CD4-positive, CD25-positive, alpha-beta regulatory T cell (primary cell): Measurements from ENCODE around the gene NDRG3. TPM values are rescaled to one million over a fixed set of nuclear protein-coding genes. Genes with fewer than 3 reads are reported as not detected.
"Not testable (repeated sequence)": the region's sequence is repeated elsewhere in the genome, so short reads cannot be mapped to it uniquely, and the experiment has no call there.

ENCODE experiments used
- ATAC-seq, 2 donors: fragments of 150-1000 bp; cut with Tn5 transposase; one replicate each; pipeline ENCODE4 v1.10.0; 2021; ENCODE audit warnings: low read depth in 2 of 2, moderate number of reproducible peaks in 2 of 2, moderate library complexity in 1 of 2
- DNase-seq, 3 donors: peaks; one replicate each; pipeline versions ENCODE4 v3.0.0 to v3.0.0-alpha.2; 2012 to 2022; ENCODE audit warnings: mixed read lengths in 1 of 3
- H3K27ac ChIP-seq: one replicate; pipeline ENCODE4 v1.7.0; 2013; ENCODE audit warnings: mild to moderate bottlenecking, low read length; ENCODE audit not compliant: insufficient read depth, poor library complexity, severe bottlenecking
- H3K27me3 ChIP-seq: one replicate; pipeline ENCODE4 v1.7.0; 2013; ENCODE audit warnings: low read length; ENCODE audit not compliant: control insufficient read depth, insufficient read depth
- H3K36me3 ChIP-seq: one replicate; pipeline ENCODE4 v1.7.0; 2013; ENCODE audit warnings: mild to moderate bottlenecking, low read length, moderate library complexity; ENCODE audit not compliant: control insufficient read depth, insufficient read depth
- H3K4me1 ChIP-seq: 2 replicates; pipeline ENCODE4 v1.7.0; 2013; ENCODE audit warnings: mild to moderate bottlenecking, low read length; ENCODE audit not compliant: insufficient read depth, control insufficient read depth, poor library complexity, severe bottlenecking
- H3K4me3 ChIP-seq: one replicate; pipeline ENCODE4 v1.7.0; 2013; ENCODE audit warnings: low read depth, mild to moderate bottlenecking, low read length, moderate library complexity
- H3K9me3 ChIP-seq, 2 experiments: 1 replicate in 1 of 2; 2 replicates in 1 of 2; pipeline ENCODE4 v1.7.0; 2013; ENCODE audit warnings: low read length in 2 of 2, mild to moderate bottlenecking in 1 of 2, moderate library complexity in 1 of 2; ENCODE audit not compliant: control insufficient read depth in 2 of 2
- H3K27ac Mint-ChIP-seq, 3 donors: one replicate each; pipeline ENCODE4 v1.8.0; 2020 to 2022; ENCODE audit warnings: mild to moderate bottlenecking in 3 of 3, mixed read lengths in 3 of 3, moderate library complexity in 2 of 3
- H3K27me3 Mint-ChIP-seq: one replicate; pipeline ENCODE4 v1.8.0; 2022; ENCODE audit warnings: mild to moderate bottlenecking, mixed read lengths
- H3K36me3 Mint-ChIP-seq: one replicate; pipeline ENCODE4 v1.8.0; 2020; ENCODE audit warnings: mixed read lengths
- H3K4me1 Mint-ChIP-seq, 4 donors: one replicate each; pipeline ENCODE4 v1.8.0; 2020 to 2022; ENCODE audit warnings: mixed read lengths in 4 of 4, mild to moderate bottlenecking in 1 of 4
- H3K4me3 Mint-ChIP-seq, 4 donors: one replicate each; pipeline ENCODE4 v1.8.0; 2020 to 2022; ENCODE audit warnings: mild to moderate bottlenecking in 4 of 4, mixed read lengths in 4 of 4, moderate library complexity in 3 of 4
- H3K9me3 Mint-ChIP-seq, 7 donors: one replicate each; pipeline ENCODE4 v1.8.0; 2020 to 2022; ENCODE audit warnings: mixed read lengths in 7 of 7, mild to moderate bottlenecking in 3 of 7, moderate library complexity in 2 of 7
- polyA plus RNA-seq, 4 donors: library from polyadenylated mRNA; unstranded; fragments of 300-500 nt; fragmentation: Illumina TruSeq; gene quantifications; one replicate each; pipeline ENCODE4 v1.2.3, GENCODE V29; 2021
- total RNA-seq: library from RNA; stranded (reverse); gene quantifications from one replicate; pipeline ENCODE4 v1.2.3, GENCODE V29; 2022

Gene NDRG3
- total and polyA plus RNA-seq, 5 donors from 2014 or later, result 26.7 to 57.2 (median 54.8) TPM

DNA sequence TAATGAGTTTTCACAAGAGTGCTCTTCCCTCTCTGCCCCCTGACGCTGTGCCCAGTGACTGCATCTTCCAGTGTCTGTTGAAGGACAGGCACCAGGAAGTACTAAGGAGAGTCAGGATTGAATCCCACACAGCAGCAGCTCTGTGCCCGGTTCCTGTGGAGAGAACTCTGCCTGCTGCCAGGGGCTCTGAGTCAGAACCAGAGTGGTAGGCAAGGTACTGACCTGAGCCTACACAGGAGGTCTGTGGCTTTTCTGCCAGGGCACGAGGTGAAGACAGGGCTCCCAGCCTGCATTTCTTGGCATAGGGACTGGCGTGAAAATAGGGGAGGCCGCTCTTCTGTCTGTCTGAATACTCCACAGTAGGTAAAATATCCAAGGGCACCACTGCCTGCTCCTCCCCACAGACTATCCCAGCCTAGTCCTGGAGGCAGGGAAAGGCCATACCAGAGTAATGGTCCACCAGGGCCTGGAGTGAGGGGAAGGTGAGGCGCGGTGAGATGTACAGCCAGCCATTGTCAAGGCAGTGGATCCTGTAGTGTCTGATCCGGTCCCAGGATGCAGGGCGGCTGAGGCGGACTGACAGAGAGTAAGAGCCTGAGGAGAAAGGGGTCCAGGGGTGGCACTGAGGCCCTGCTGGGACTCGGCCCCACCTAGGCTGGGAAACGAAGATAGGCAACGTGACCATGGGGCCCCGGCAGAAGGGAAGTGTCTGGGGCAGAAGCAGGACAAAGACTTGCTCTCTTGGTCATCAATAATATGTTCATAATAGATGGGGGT is 130.9 kb downstream of the NDRG3 start:
- ATAC-seq (no peak), DNase-seq (no peak)
- Mint-ChIP-seq H3K27me3 (no peaks in the 10 kb centered on the region), H3K9me3 (no peaks in the 10 kb centered on the region), H3K36me3 (peaks cover 19% of the 10 kb centered on the region), H3K4me3 (no peak overlapping the region), H3K4me1 (peaks cover 10 to 30% (median 17%) of the 10 kb centered on the region in 4 donors), H3K27ac (peak overlapping the region in 1 of 3 donors; percentile 87)
- Histone ChIP-seq H3K27ac (no peak overlapping the region), H3K27me3 (no peaks in the 10 kb centered on the region), H3K4me3 (no peak overlapping the region), H3K36me3 (peaks cover 49% of the 10 kb centered on the region), H3K4me1 (no peaks in the 10 kb centered on the region), H3K9me3 (no peaks in the 10 kb centered on the region)

GRCh38 chr20:36613974-36614373 is 131.9 kb downstream of the NDRG3 start:
- H3K36me3 Mint-ChIP-seq, result peaks cover 19% of the 10 kb centered on the region
- no peak overlapping the region for H3K27ac ChIP-seq
- DNase-seq (no peak), ATAC-seq (no peak)
- no peaks in the 10 kb centered on the region for H3K4me1 ChIP-seq
- peaks cover 57% of the 10 kb centered on the region for H3K36me3 ChIP-seq
- H3K4me3 ChIP-seq, result no peak overlapping the region
- no peaks in the 10 kb centered on the region for H3K9me3 Mint-ChIP-seq
- H3K27me3 ChIP-seq, result no peaks in the 10 kb centered on the region
- H3K4me3 Mint-ChIP-seq, result no peak overlapping the region
- H3K27ac Mint-ChIP-seq, result peak overlapping the region in 2 of 3 donors; percentile 25 to 45
- H3K9me3 ChIP-seq, result no peaks in the 10 kb centered on the region
- H3K27me3 Mint-ChIP-seq, result no peaks in the 10 kb centered on the region
- peaks cover 10 to 30% (median 17%) of the 10 kb centered on the region in 4 donors for H3K4me1 Mint-ChIP-seq

GRCh38 chr20:36611625-36612024 is 134.3 kb downstream of the NDRG3 start:
- H3K27ac Mint-ChIP-seq, result no peak overlapping the region
- peaks cover 8% of the 10 kb centered on the region for H3K4me1 ChIP-seq
- H3K4me1 Mint-ChIP-seq, result peaks cover 17 to 42% (median 20%) of the 10 kb centered on the region in 4 donors
- ATAC-seq, result no peak
- peak overlapping the region in 1 of 4 donors; percentile 11 for H3K4me3 Mint-ChIP-seq
- H3K9me3 ChIP-seq, result no peaks in the 10 kb centered on the region
- no peaks in the 10 kb centered on the region for H3K9me3 Mint-ChIP-seq
- H3K27ac ChIP-seq, result no peak overlapping the region
- H3K36me3 Mint-ChIP-seq, result peaks cover 19% of the 10 kb centered on the region
- peaks cover 71% of the 10 kb centered on the region for H3K36me3 ChIP-seq
- no peak overlapping the region for H3K4me3 ChIP-seq
- no peak for DNase-seq
- H3K27me3 Mint-ChIP-seq, result no peaks in the 10 kb centered on the region
- no peaks in the 10 kb centered on the region for H3K27me3 ChIP-seq

DNA sequence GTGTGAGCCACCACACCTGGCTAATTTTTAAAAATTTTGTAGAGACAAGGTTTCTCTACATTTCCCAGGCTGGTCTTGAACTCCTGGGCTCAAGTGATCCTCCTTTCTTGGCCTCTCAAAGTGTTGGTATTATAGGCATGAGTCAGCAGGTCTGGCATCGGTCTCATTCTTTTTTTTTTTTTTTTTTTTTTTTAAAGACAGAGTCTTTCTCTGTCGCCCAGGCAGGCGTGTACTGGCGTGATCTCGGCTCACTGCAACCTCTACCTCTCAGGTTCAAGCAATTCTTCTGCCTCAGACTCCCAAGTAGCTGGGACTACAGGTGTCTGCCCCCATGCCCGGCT is 137.5 kb downstream of the NDRG3 start:
- not testable (repeated sequence) for ATAC-seq, H3K4me3 ChIP-seq, DNase-seq, H3K9me3 ChIP-seq, H3K9me3 Mint-ChIP-seq, H3K27me3 ChIP-seq
- peaks cover 49% of the 10 kb centered on the region for H3K36me3 ChIP-seq
- peak overlapping the region; percentile 14 for H3K27ac ChIP-seq
- peaks cover 10% of the 10 kb centered on the region for H3K27me3 Mint-ChIP-seq
- peak overlapping the region in 1 of 3 donors; percentile 97 for H3K27ac Mint-ChIP-seq
- peaks cover 13 to 46% (median 22%) of the 10 kb centered on the region in 4 donors for H3K4me1 Mint-ChIP-seq
- H3K4me1 ChIP-seq, result peaks cover 26% of the 10 kb centered on the region
- peaks cover 11% of the 10 kb centered on the region for H3K36me3 Mint-ChIP-seq
- peak overlapping the region in 2 of 4 donors; percentile 36 to 100 for H3K4me3 Mint-ChIP-seq

DNA sequence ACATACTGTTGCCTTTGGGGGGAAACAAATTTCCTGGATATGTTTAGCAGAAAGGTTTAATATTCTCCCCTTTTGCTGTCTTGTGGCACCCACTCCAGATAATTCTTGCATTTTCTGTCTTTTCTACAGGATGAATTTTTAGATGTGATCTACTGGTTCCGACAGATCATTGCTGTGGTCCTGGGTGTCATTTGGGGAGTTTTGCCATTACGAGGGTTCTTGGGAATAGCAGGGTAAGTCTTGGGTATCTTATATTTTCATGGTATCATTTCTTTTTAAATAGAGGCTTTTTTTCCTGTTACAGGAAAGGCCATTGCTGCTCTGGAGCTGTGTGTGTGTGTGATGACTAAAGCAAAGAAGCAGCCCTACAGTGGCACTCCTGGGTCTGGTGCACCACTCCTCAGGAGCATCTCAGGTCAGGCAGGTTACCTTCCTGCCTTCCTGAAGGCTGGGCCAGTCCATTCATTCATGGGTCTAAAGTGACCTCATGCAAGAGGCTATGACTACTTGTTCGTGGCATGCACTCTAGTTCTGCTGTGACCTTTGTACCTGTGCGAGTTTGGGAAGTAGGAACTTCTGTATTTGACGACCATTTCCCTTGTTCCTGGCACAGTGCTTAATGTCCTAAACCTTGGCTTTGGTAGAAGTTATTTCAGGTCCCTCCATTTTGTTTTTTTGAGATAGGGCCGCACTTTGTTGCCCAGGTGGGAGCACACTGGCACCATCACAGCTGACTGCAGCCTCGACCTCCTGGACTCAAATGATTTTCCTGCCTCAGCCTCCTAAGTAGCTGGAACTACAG is 138.1 kb downstream of the NDRG3 start:
- peaks cover 44% of the 10 kb centered on the region for H3K36me3 ChIP-seq
- Mint-ChIP-seq H3K27ac (peak overlapping the region in 2 of 3 donors; percentile 97 to 99), H3K4me1 (peaks cover 11 to 40% (median 19%) of the 10 kb centered on the region in 4 donors), H3K9me3 (no peaks in the 10 kb centered on the region), H3K27me3 (peaks cover 12% of the 10 kb centered on the region), H3K4me3 (peak overlapping the region; percentile 95 to 100 (median 96)), H3K36me3 (peaks cover 11% of the 10 kb centered on the region)
- no peak overlapping the region for H3K4me3 ChIP-seq
- no peak for DNase-seq
- peak overlapping the region; percentile 95 for H3K27ac ChIP-seq
- ATAC-seq, result no peak
- H3K9me3 ChIP-seq, result no peaks in the 10 kb centered on the region
- H3K4me1 ChIP-seq, result peaks cover 26% of the 10 kb centered on the region
- H3K27me3 ChIP-seq, result no peaks in the 10 kb centered on the region

- H3K27me3 ChIP-seq, result no peaks in the 10 kb centered on the region
- no peak for ATAC-seq
- Mint-ChIP-seq H3K4me3 (peak overlapping the region; percentile 95 to 100 (median 96)), H3K9me3 (peaks cover 0 to 2% (median 0%) of the 10 kb centered on the region in 7 donors), H3K27me3 (peaks cover 12% of the 10 kb centered on the region), H3K36me3 (peaks cover 1% of the 10 kb centered on the region), H3K27ac (peak overlapping the region; percentile 97 to 99 (median 98)), H3K4me1 (peaks cover 7 to 31% (median 14%) of the 10 kb centered on the region in 4 donors)
- peak overlapping the region; percentile 96 for H3K4me3 ChIP-seq
- H3K27ac ChIP-seq, result peak overlapping the region; percentile 95
- peak in 2 of 3 donors; percentile 11 to 38 for DNase-seq
- no peaks in the 10 kb centered on the region for H3K9me3 ChIP-seq
- peaks cover 26% of the 10 kb centered on the region for H3K4me1 ChIP-seq
- peaks cover 32% of the 10 kb centered on the region for H3K36me3 ChIP-seq
Measured at GRCh38 chr20:36606158-36607066, 139.5 kb downstream of the NDRG3 start.
